NT2/D1 (cell line): Measurements from ENCODE around the gene NLRP14.

Source experiments
- SUZ12 ChIP-seq: IDR thresholded peaks from 2 replicates; pipeline ENCODE4 v1.6.1; 2011; ENCODE audit not compliant: insufficient read length, insufficient read depth; ENCODE audit errors: extremely low read depth
- YY1 ChIP-seq: IDR thresholded peaks from 2 replicates; pipeline ENCODE4 v1.6.1; 2011; ENCODE audit not compliant: insufficient read length, insufficient read depth
- ZNF274 ChIP-seq: IDR thresholded peaks from 2 replicates; pipeline ENCODE4 v1.6.1; 2011; ENCODE audit warnings: mild to moderate bottlenecking, low read depth, low read length

- TF ChIP-seq YY1 (no peak), ZNF274 (no peak), SUZ12 (no peak)
Observed at GRCh38 chr11:7034019-7034418, 13.7 kb downstream of the NLRP14 start.
